ENCODE measurements around the gene OR6J1. TPM values are rescaled to one million over a fixed set of nuclear protein-coding genes. Genes with fewer than 3 reads are reported as not detected.

OR6J1 gene
- total and polyA plus RNA-seq, 9 of the 15 experiments (the other 6 are each of a cell fraction or from before 2014, with no cell fraction given): not detected

GRCh38 chr14:22623047-22623446 is 21.1 kb downstream of the OR6J1 start (continued):
- TF ChIP-seq RERE (CRISPR knock-in tag; IDR thresholded peaks at IDR 0.05; ENCODE audit: borderline replicate concordance): no peak

- H3K27ac ChIP-seq (ENCODE audit: extremely low read depth, low read depth, low read length): no peak overlapping the region
- peaks cover 0 to 10% of the 10 kb centered on the region in 2 experiments; a peak in 3 of 5 replicates for H3K4me1 ChIP-seq (replicated peaks in 1 of 2; ENCODE audit: control insufficient read depth in 2 of 2, insufficient read depth in 2 of 2, low read length in 2 of 2)
- H3K36me3 ChIP-seq (ENCODE audit: control insufficient read depth, insufficient read depth, low read length): no peaks in the 10 kb centered on the region
- POLR2A ChIA-PET: no interaction called here
- WGBS (ENCODE audit: insufficient coverage, low coverage, missing lambda C conversion rate): 34% methylated on average over 2 of the region's 2 CpGs
- no peak overlapping the region for H3K4me2 ChIP-seq (ENCODE audit: insufficient read depth, low read length)
- in situ Hi-C loops (cut with MboI): no loop called here
- FAIRE-seq (no peak), ATAC-seq (no peak), DNase-seq (ENCODE audit: extremely low read depth in 1 of 4, low spot score in 3 of 4) (no peak)
- H3K27me3 ChIP-seq (ENCODE audit: control insufficient read depth in 2 of 2, insufficient read depth in 2 of 2, low read length in 2 of 2): no peaks in the 10 kb centered on the region
- no peaks in the 10 kb centered on the region for H4K20me1 ChIP-seq (replicated peaks; ENCODE audit: control insufficient read depth, insufficient read depth, low read length)
- no peaks in the 10 kb centered on the region for H3K9me1 ChIP-seq (ENCODE audit: control insufficient read depth, insufficient read depth, low read length)
- TF ChIP-seq TFE3 (CRISPR knock-in tag; IDR thresholded peaks at IDR 0.05) (peak; percentile 15; the same call in 1 of the 2 replicates), KDM1A (IDR thresholded peaks at IDR 0.05) (no peak)
- no peak overlapping the region for H2AFZ ChIP-seq (ENCODE audit: low read depth, low read length)
- BruUV-seq (replicated peaks): no TSS peak
- no peak overlapping the region for H3K9ac ChIP-seq (ENCODE audit: insufficient read depth in 1 of 2, low read depth in 2 of 2, low read length in 2 of 2)
- no peaks in the 10 kb centered on the region for H3K79me2 ChIP-seq (ENCODE audit: control insufficient read depth, insufficient read depth, low read length)
- H3K9me3 ChIP-seq (replicated peaks; ENCODE audit: control insufficient read depth, insufficient read depth, low read depth, low read length): no peaks in the 10 kb centered on the region
- CTCF ChIA-PET (ENCODE audit: low intra/inter-chr PET ratio): no interaction called here
- no peak overlapping the region for H3K4me3 ChIP-seq
- intact Hi-C loops (cut with micrococcal nuclease): no loop called here
Measured at GRCh38 chr14:22622255-22622654, 21.9 kb downstream of the OR6J1 start.
